ENCODE data around the gene MEDAG.
A peak's percentile ranks its signal among the peaks of the same experiment; 100 is the strongest.

MEDAG gene

DNA sequence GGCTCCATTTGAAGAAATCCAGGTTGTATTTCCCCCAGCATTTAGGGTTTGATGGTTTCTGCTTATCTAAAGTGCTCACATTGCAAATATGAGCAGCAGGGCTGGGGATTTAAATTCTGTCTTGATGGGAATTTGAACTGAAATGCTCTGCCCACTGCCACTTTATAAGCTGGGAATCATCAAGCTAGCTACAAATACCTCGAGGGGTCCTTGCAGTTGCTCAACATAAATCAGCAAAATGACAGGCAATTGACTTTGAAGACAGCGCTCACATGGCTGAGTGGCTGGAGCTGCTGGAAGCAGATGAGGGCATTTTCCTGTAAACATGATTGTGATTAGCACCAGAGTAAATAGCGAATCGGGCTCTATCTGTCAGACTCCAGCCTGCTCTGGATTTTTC, 39.4 kb upstream of the MEDAG start:
- peaks cover 9% of the 10 kb centered on the region for H3K27me3 ChIP-seq (ENCODE audit: control insufficient read depth, insufficient read depth, low read length)
- H3K4me1 ChIP-seq (ENCODE audit: control insufficient read depth, low read depth, low read length): peaks cover 36% of the 10 kb centered on the region
- H3K9me3 ChIP-seq (ENCODE audit: control insufficient read depth, low read depth, low read length): no peaks in the 10 kb centered on the region
- H3K4me3 ChIP-seq (ENCODE audit: low read length): no peak overlapping the region
- no peak overlapping the region for H3K27ac ChIP-seq (ENCODE audit: low read length)
- no peaks in the 10 kb centered on the region for H3K36me3 ChIP-seq (ENCODE audit: control insufficient read depth, low read depth, low read length)
- H3K9ac ChIP-seq (ENCODE audit: low read length): no peak overlapping the region

DNA sequence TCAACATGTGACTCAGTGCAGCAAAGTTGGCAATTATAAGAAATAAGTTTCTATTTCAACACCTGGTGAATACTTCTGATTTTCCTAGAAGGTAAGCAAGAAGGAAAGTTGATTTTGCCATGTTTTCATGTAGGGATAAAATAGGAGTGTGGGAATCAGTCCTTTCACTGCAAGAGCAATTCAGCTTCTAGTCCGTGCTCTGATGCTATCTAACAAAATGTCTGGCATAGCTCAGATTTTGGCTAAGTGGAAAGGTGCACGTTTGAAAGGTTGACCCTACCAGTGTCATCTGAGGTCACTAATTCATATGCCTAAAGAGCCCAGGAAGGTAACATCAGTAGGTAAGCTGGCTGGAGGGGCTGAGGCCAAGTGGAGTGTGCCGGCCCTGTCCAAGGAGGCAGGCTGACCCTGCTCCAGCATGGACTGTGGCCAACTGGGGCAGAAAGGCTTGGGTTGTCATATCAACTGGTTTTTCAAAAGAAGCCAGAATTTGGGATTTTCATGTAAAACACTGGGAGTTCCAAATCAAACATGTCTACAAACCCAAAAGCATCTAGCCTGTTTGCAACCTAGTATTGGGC, 38.9 kb upstream of the MEDAG start:
- Histone ChIP-seq H3K4me1 (ENCODE audit: control insufficient read depth, low read depth, low read length) (peaks cover 41% of the 10 kb centered on the region), H3K36me3 (ENCODE audit: control insufficient read depth, low read depth, low read length) (no peaks in the 10 kb centered on the region), H3K9me3 (ENCODE audit: control insufficient read depth, low read depth, low read length) (no peaks in the 10 kb centered on the region), H3K9ac (ENCODE audit: low read length) (no peak overlapping the region), H3K27me3 (ENCODE audit: control insufficient read depth, insufficient read depth, low read length) (peaks cover 4% of the 10 kb centered on the region), H3K27ac (ENCODE audit: low read length) (no peak overlapping the region), H3K4me3 (ENCODE audit: low read length) (no peak overlapping the region)

DNA sequence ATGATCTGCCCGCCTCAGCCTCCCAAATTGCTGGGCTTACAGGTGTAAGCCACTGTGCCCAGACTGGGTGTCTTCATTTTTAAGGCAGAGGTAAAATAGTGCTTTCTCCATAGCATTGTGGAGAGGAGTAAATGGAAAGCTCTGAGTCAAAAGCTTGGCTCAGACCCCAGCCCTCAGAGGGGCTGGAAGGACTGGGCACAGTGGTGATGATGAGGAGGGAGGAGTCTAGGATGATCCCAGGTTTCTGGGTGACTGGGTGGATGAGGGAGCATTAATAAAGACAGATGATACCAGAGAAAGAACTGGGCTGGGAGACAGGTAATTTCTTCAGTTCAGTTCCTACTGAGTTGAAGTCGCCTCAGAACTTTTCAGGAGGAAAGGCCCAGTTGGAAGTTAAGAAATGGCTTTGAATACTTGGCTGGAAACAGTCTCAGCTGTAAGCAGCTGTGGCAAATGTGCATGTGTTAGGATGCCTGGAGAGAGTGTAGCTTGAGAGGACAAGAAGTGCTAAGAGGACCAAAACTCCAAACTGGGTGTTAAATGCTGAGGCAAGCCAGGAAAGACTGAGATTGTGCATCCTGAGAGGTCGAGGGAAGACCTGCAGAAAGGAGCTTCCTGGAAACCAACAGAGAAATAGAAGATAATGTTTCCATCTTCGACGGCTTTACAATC, 37.1 kb upstream of the MEDAG start:
- Histone ChIP-seq H3K36me3 (ENCODE audit: control insufficient read depth, low read depth, low read length) (no peaks in the 10 kb centered on the region), H3K27ac (ENCODE audit: low read length) (no peak overlapping the region), H3K27me3 (ENCODE audit: control insufficient read depth, insufficient read depth, low read length) (no peaks in the 10 kb centered on the region), H3K4me1 (ENCODE audit: control insufficient read depth, low read depth, low read length) (peaks cover 54% of the 10 kb centered on the region), H3K9ac (ENCODE audit: low read length) (no peak overlapping the region), H3K9me3 (ENCODE audit: control insufficient read depth, low read depth, low read length) (no peaks in the 10 kb centered on the region), H3K4me3 (ENCODE audit: low read length) (no peak overlapping the region)

DNA sequence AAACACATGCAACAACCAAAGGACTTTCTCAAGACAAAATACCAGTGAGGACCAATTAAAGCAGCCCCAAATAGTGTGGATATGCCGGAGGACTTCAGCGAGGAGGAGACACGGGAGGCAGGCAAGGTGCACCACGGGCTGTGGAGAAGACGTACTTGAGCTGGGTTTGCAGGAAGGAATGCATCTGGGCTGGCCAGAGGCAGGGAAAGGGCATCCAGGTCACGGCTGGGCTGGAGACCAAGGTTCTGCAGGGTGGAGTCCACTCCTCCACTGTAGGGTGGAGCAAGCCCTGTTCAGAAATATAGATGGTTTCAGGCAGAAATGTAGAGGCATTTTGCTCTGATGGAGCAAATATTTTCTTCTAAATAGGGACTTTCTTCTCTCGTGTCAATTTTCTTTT, 36.6 kb upstream of the MEDAG start:
- Histone ChIP-seq H3K4me1 (ENCODE audit: control insufficient read depth, low read depth, low read length) (peaks cover 50% of the 10 kb centered on the region), H3K4me3 (ENCODE audit: low read length) (no peak overlapping the region), H3K9ac (ENCODE audit: low read length) (no peak overlapping the region), H3K36me3 (ENCODE audit: control insufficient read depth, low read depth, low read length) (no peaks in the 10 kb centered on the region), H3K9me3 (ENCODE audit: control insufficient read depth, low read depth, low read length) (no peaks in the 10 kb centered on the region), H3K27ac (ENCODE audit: low read length) (no peak overlapping the region), H3K27me3 (ENCODE audit: control insufficient read depth, insufficient read depth, low read length) (no peaks in the 10 kb centered on the region)

DNA sequence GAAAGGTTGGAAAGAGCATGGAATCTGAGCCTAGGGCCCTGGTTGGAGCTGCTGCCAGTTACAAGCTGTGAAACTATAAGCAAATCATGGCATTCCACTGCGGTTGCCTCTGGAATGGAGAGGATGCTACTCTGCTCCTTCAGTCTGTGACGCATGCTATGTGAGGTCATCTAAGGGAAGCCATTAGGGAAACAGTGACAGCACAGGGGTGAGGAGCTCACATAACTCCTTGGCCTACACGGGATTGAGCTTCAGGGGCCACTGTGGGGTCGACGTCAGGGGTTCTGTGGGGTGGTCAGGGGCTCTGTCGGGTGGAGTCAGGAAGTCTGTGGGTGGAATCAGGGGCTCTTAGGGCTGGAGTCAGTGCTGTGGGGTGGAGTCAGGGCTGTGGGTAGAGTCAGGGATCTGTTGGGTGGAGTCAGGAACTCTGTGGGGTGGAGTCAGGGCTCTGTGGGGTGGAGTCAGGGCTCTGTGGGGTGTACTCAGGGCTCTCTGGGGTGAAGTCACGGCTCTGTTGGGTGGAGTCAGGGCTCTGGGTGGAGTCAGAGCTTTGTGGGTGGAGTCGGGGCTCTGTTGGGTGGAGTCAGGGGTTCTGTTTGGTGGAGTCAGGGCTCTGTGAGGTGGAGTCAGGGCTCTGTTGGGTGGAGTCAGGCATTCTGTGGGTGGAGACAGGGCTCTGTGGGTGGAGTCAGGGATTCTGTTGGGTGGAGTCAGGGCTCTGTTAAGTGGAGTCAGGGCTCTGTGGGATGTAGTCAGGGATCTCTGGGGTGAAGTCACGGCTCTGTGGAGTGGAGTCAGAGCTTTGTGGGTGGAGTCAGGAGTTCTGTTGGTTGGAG, 35.8 kb upstream of the MEDAG start:
- Histone ChIP-seq H3K9me3 (ENCODE audit: control insufficient read depth, low read depth, low read length) (no peaks in the 10 kb centered on the region), H3K27me3 (ENCODE audit: control insufficient read depth, insufficient read depth, low read length) (no peaks in the 10 kb centered on the region), H3K36me3 (ENCODE audit: control insufficient read depth, low read depth, low read length) (no peaks in the 10 kb centered on the region), H3K27ac (ENCODE audit: low read length) (no peak overlapping the region), H3K4me3 (ENCODE audit: low read length) (no peak overlapping the region), H3K9ac (ENCODE audit: low read length) (no peak overlapping the region), H3K4me1 (ENCODE audit: control insufficient read depth, low read depth, low read length) (peaks cover 42% of the 10 kb centered on the region)

DNA sequence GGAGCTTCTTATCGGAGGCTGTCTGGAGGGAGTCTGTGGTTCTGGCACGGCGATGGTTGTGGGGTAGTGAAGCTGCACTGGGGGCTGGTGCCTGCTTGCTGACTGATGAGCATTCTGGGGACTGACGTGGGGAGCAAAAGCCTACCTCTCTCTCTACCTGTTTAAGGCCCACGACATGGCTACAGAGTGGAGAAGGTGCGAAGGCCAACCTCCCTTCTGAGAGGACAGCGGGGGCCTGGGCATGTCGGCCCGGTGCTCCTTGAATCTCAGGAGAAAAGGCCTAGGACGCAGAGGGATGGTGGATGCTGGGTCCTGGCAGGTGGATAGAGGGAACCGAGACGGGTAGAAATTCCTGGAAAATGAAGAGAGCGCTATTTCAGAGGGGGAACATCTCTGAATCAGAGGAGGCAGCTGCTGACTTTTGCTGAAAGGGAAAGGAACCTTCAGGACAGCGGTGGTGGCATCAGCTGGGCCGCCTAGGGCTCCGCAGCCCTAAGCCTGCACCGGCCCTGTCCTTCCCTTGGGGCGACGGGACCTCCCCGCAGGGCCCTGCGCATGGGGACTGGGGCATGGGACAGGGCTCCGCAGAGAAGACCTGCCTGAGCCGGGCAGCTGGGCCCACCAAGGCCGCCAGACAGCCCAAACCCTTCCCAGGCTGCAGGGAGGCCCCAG, 35.0 kb upstream of the MEDAG start:
- Histone ChIP-seq H3K9me3 (ENCODE audit: control insufficient read depth, low read depth, low read length) (no peaks in the 10 kb centered on the region), H3K9ac (ENCODE audit: low read length) (no peak overlapping the region), H3K36me3 (ENCODE audit: control insufficient read depth, low read depth, low read length) (no peaks in the 10 kb centered on the region), H3K4me3 (ENCODE audit: low read length) (no peak overlapping the region), H3K27me3 (ENCODE audit: control insufficient read depth, insufficient read depth, low read length) (no peaks in the 10 kb centered on the region), H3K4me1 (ENCODE audit: control insufficient read depth, low read depth, low read length) (peaks cover 36% of the 10 kb centered on the region), H3K27ac (ENCODE audit: low read length) (no peak overlapping the region)

DNA sequence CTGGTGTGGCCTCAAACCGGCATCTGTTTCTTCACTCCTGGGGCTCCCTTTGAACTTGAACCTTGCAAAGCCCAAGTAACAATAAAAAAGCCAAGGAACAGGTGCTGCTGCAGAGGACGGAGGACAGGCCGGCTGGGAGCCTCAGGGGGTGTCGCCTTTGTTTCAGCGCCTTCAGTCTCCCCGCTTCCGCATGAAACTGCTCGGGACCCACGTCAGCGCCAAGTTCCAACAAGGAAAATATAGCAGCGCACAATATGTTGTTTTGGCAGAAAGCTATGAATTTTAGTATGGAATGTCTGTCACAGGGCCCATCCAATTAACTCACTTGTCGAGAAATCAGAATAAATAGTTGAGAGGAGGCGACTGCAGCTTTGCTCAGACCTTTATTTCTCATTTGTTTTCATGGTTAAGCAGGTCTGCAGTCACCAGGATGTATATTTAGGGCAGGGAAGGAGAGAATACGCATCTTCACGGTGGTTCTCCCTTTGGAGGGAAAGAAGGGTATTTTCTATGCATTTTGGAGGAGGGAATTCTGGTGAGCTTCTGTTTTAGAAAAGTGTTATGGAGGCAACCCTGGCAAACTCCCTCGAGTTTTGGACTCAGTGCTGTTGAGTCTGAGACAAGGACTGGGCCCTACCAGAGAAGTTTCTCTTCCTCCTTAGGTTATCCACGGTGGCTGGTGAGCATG, 34.3 kb upstream of the MEDAG start:
- Histone ChIP-seq H3K27ac (ENCODE audit: low read length) (no peak overlapping the region), H3K9ac (ENCODE audit: low read length) (no peak overlapping the region), H3K9me3 (ENCODE audit: control insufficient read depth, low read depth, low read length) (no peaks in the 10 kb centered on the region), H3K4me3 (ENCODE audit: low read length) (no peak overlapping the region), H3K4me1 (ENCODE audit: control insufficient read depth, low read depth, low read length) (peaks cover 36% of the 10 kb centered on the region), H3K27me3 (ENCODE audit: control insufficient read depth, insufficient read depth, low read length) (no peaks in the 10 kb centered on the region), H3K36me3 (ENCODE audit: control insufficient read depth, low read depth, low read length) (no peaks in the 10 kb centered on the region)

DNA sequence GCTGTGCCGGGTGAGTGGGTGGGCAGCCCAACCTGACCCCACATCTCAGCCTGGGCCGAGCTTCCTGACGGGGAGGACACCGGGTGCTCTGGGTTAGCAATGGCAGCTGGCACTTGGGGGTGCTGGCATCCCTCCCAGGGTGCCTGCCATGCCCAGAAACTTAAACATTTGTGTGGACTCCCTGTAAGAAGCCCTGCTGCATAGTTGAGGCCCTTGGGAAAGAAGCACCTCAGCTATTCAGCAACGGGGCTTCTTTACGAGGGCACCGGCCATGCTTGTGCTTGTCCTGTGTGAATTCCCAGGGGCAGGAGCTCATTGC, 33.8 kb upstream of the MEDAG start:
- Histone ChIP-seq H3K9ac (ENCODE audit: low read length) (peak overlapping the region; percentile 12), H3K27ac (ENCODE audit: low read length) (no peak overlapping the region)

DNA sequence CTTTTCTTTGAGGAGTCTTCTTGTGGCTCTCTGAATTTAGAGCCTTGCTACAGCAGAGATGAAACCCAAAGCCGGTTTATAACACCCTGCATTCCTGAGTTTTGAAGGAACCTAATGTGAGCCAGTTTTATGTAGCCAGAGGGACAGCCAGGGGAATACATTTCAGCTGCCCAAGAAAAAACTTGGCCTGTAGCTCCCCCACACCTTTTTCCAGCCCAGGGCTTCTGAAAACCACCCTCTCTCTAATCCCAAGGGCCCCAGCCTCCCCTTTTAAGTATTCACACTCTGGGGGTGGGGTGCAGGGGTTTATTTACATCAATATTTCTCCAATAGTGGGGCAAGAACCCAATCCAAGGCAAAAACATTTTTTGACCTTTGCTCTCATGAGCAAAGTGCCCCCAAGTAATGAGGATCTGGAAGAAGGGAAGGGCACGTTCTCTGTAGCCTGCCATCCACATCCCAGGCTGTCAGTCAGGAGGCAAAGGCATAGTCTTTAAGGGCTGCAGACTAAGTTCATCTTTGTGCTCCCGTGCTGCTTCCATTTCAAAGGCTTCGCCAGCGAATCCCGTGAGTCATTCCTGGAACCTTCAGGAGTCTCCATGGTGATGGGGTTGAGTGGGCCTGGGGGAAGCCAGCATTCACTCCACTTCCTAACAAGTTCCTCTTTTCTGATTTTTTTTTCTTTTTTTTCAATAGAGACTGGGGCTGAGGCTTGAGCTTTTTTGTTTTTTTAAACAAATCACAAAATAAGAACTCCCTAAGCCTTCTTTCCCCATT, 33.2 kb upstream of the MEDAG start:
- Histone ChIP-seq H3K27ac (ENCODE audit: low read length) (peak overlapping the region; percentile 45), H3K9me3 (ENCODE audit: control insufficient read depth, low read depth, low read length) (no peaks in the 10 kb centered on the region), H3K4me3 (ENCODE audit: low read length) (no peak overlapping the region), H3K36me3 (ENCODE audit: control insufficient read depth, low read depth, low read length) (no peaks in the 10 kb centered on the region), H3K4me1 (ENCODE audit: control insufficient read depth, low read depth, low read length) (peaks cover 36% of the 10 kb centered on the region), H3K9ac (ENCODE audit: low read length) (peak overlapping the region; percentile 24), H3K27me3 (ENCODE audit: control insufficient read depth, insufficient read depth, low read length) (no peaks in the 10 kb centered on the region)

More for the DNA sequence above, 33.8 kb upstream of the MEDAG start:
- no peak overlapping the region for H3K4me3 ChIP-seq (ENCODE audit: low read length)
- no peaks in the 10 kb centered on the region for H3K36me3 ChIP-seq (ENCODE audit: control insufficient read depth, low read depth, low read length)
- H3K27me3 ChIP-seq (ENCODE audit: control insufficient read depth, insufficient read depth, low read length): no peaks in the 10 kb centered on the region
- H3K9me3 ChIP-seq (ENCODE audit: control insufficient read depth, low read depth, low read length): no peaks in the 10 kb centered on the region
- peaks cover 36% of the 10 kb centered on the region for H3K4me1 ChIP-seq (ENCODE audit: control insufficient read depth, low read depth, low read length)

DNA sequence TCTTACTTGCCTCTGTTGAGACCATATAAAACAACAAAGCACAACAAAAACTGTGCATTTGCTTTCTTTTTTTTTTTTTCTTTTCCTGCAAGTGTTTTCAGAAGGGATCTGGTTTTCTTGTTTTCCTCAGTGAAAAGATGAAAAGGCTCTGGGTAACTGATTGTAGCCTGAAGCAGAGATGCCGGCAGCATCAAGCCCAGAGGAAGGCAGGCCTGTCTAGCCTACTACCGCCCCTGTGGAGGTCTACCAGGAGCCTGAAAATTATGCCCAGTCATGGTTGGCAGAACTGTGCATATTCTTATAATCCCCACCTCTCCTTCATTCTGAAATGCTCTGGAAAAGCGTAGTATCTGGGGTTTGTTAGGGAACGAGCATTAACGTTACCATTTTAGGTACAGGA, 32.6 kb upstream of the MEDAG start:
- Histone ChIP-seq H3K27ac (ENCODE audit: low read length) (peak overlapping the region; percentile 45), H3K27me3 (ENCODE audit: control insufficient read depth, insufficient read depth, low read length) (no peaks in the 10 kb centered on the region), H3K4me3 (ENCODE audit: low read length) (no peak overlapping the region), H3K36me3 (ENCODE audit: control insufficient read depth, low read depth, low read length) (no peaks in the 10 kb centered on the region), H3K4me1 (ENCODE audit: control insufficient read depth, low read depth, low read length) (peaks cover 36% of the 10 kb centered on the region), H3K9me3 (ENCODE audit: control insufficient read depth, low read depth, low read length) (no peaks in the 10 kb centered on the region), H3K9ac (ENCODE audit: low read length) (peak overlapping the region; percentile 24)
